Kidney (tissue), 14 donors: ENCODE measurements around the gene TBPL2. TPM values are rescaled to one million over a fixed set of nuclear protein-coding genes. Genes with fewer than 3 reads are reported as not detected.
"Not testable (repeated sequence)": the region's sequence is repeated elsewhere in the genome, so short reads cannot be mapped to it uniquely, and the experiment has no call there.

Experiments
- DNase-seq, 5 donors: peaks; one replicate each; pipeline ENCODE4 v3.0.0-alpha.2; 2013 to 2020
- FAIRE-seq: peaks from 2 replicates; lab custom pipeline; 2012; peaks lifted over from hg19 to GRCh38; lab: Jason Lieb, UNC
- H3K27ac ChIP-seq, 2 donors: one replicate each; pipeline ENCODE4 v1.7.0; 2013; ENCODE audit warnings: low read depth in 2 of 2, low read length in 2 of 2, inconsistent platforms in 1 of 2
- H3K27me3 ChIP-seq: one replicate; pipeline ENCODE4 v1.7.1; 2013; ENCODE audit warnings: low read length, inconsistent platforms; ENCODE audit not compliant: control insufficient read depth, insufficient read depth
- H3K36me3 ChIP-seq, 3 donors: one replicate each; pipeline versions ENCODE4 v1.7.0 to v1.7.1; 2013; ENCODE audit warnings: low read length in 3 of 3, control low read depth in 1 of 3, inconsistent platforms in 1 of 3; ENCODE audit not compliant: insufficient read depth in 3 of 3, control insufficient read depth in 2 of 3
- H3K4me1 ChIP-seq, 3 donors: one replicate each; pipeline versions ENCODE4 v1.7.0 to v1.7.1; 2013; ENCODE audit warnings: low read length in 3 of 3, inconsistent platforms in 1 of 3, low read depth in 1 of 3; ENCODE audit not compliant: control insufficient read depth in 2 of 3, insufficient read depth in 2 of 3
- H3K4me3 ChIP-seq, 3 donors: one replicate each; pipeline versions ENCODE4 v1.7.0 to v1.8.1; 2013; ENCODE audit warnings: low read length in 3 of 3, control low read depth in 1 of 3, inconsistent platforms in 1 of 3
- H3K9ac ChIP-seq, 3 donors: one replicate each; pipeline versions ENCODE4 v1.7.0 to v1.7.1; 2013; ENCODE audit warnings: low read length in 3 of 3, control low read depth in 1 of 3, inconsistent platforms in 1 of 3
- H3K9me3 ChIP-seq, 3 donors: one replicate each; pipeline versions ENCODE4 v1.7.0 to v1.7.1; 2013; ENCODE audit warnings: low read length in 3 of 3, control low read depth in 1 of 3, inconsistent platforms in 1 of 3; ENCODE audit not compliant: control insufficient read depth in 2 of 3, insufficient read depth in 1 of 3
- intact Hi-C: fragments of 100-400 bp; cut with DNase I; formaldehyde crosslinking; loops from one replicate; pipeline ENCODE4 v1.11.1; 2022
- polyA plus RNA-seq: library from polyadenylated mRNA; stranded (reverse); fragments of 350-450 nt; fragmentation: Illumina TruSeq; extraction: RNeasy Lipid Tissue Mini Kit (QIAGEN cat#74804); gene quantifications from one replicate; pipeline ENCODE4 v1.2.3, GENCODE V29; 2014; ENCODE audit warnings: low read depth, low replicate concordance; ENCODE audit not compliant: insufficient read depth
- total RNA-seq: library from RNA; stranded (reverse); fragmentation: NEBNext Ultra II Directional; extraction: Animal tissue kit (Norgen Biotek cat#: 25700); gene quantifications from one replicate; pipeline ENCODE4 v1.2.1, GENCODE V29; 2021
- TF ChIP-seq, protein P1 (sequence below): IDR thresholded peaks from 3 replicates; pipeline ENCODE4 v1.5.1; 2012; ENCODE audit warnings: mild to moderate bottlenecking, moderate library complexity, borderline replicate concordance; ENCODE audit not compliant: insufficient read depth; ENCODE audit errors: extremely low read depth
- donor health status: control.
- donor health status: control.
- donor health status: control.
- donor health status: control.
- donor health status: control.
- donor health status: DM: yes; HTN: yes; CAD: no.
- donor health status: Normal renal cell carcinoma (clear cell type).

TBPL2 gene
- total and polyA plus RNA-seq, 2 donors from 2014 or later = not detected

DNA sequence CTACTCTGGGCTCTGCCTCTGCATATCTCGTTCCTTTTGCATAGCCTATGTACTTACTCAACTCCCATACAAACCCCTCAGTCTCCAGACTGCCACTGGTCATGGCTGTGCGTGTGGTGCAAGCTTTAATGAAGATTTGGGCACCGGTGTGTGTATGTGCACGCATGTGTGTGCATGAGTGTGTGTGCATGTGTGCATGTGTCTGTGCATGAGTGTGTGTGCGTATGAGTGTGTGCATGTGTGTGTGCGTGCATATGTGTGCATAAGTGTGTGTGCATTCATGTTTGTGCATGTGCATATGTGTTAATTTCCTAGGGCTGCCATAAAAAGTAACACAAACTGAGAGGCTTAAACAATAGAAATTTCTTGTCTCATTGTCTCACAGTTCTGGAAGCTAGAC lies 17.1 kb upstream of the TBPL2 start:
- FAIRE-seq = no peak
- intact Hi-C loops = no loop called here
- TF ChIP-seq, protein P1, sequence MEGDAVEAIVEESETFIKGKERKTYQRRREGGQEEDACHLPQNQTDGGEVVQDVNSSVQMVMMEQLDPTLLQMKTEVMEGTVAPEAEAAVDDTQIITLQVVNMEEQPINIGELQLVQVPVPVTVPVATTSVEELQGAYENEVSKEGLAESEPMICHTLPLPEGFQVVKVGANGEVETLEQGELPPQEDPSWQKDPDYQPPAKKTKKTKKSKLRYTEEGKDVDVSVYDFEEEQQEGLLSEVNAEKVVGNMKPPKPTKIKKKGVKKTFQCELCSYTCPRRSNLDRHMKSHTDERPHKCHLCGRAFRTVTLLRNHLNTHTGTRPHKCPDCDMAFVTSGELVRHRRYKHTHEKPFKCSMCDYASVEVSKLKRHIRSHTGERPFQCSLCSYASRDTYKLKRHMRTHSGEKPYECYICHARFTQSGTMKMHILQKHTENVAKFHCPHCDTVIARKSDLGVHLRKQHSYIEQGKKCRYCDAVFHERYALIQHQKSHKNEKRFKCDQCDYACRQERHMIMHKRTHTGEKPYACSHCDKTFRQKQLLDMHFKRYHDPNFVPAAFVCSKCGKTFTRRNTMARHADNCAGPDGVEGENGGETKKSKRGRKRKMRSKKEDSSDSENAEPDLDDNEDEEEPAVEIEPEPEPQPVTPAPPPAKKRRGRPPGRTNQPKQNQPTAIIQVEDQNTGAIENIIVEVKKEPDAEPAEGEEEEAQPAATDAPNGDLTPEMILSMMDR = no peak

DNA sequence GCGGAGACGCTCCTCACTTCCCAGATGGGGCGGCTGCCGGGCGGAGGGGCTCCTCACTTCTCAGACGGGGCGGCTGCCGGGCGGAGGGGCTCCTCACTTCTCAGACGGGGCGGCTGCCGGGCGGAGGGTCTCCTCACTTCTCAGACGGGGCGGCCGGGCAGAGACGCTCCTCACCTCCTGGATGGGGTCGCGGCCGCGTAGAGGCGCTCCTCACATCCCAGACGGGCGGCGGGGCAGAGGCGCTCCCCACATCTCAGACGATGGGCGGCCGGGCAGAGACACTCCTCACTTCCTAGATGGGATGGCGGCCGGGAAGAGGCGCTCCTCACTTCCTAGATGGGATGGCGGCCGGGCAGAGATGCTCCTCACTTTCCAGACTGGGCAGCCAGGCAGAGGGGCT lies 16.0 kb upstream of the TBPL2 start:
- H3K9me3 ChIP-seq, H3K27ac ChIP-seq, FAIRE-seq, intact Hi-C loops, H3K4me3 ChIP-seq, H3K27me3 ChIP-seq, H3K4me1 ChIP-seq, DNase-seq, H3K36me3 ChIP-seq, H3K9ac ChIP-seq: not testable (repeated sequence)

More for the DNA sequence above, 17.1 kb upstream of the TBPL2 start:
- no peak for DNase-seq
- Histone ChIP-seq H3K27ac (no peak overlapping the region), H3K27me3 (no peaks in the 10 kb centered on the region), H3K9me3 (no peaks in the 10 kb centered on the region), H3K9ac (no peak overlapping the region), H3K4me1 (peaks cover 0 to 6% (median 3%) of the 10 kb centered on the region in 3 donors), H3K4me3 (no peak overlapping the region), H3K36me3 (no peaks in the 10 kb centered on the region)

- no peak overlapping the region for H3K27ac ChIP-seq
- TF ChIP-seq, protein P1 = no peak
- H3K9me3 ChIP-seq = no peaks in the 10 kb centered on the region
- H3K36me3 ChIP-seq = no peaks in the 10 kb centered on the region
- FAIRE-seq (no peak), DNase-seq (peak in 4 of 5 donors; percentile 17 to 55 (median 38))
- H3K27me3 ChIP-seq = no peaks in the 10 kb centered on the region
- H3K4me1 ChIP-seq = peaks cover 0 to 6% (median 3%) of the 10 kb centered on the region in 3 donors
- no peak overlapping the region for H3K9ac ChIP-seq
- H3K4me3 ChIP-seq = no peak overlapping the region
- intact Hi-C loops = no loop called here
These were observed 14.0 kb upstream of the TBPL2 start for GRCh38 chr14:55454264-55455002.

- intact Hi-C loops = no loop called here
- Histone ChIP-seq H3K9me3 (no peaks in the 10 kb centered on the region), H3K4me3 (no peak overlapping the region), H3K4me1 (peaks cover 0 to 6% (median 3%) of the 10 kb centered on the region in 3 donors), H3K36me3 (no peaks in the 10 kb centered on the region), H3K27ac (no peak overlapping the region), H3K9ac (no peak overlapping the region), H3K27me3 (no peaks in the 10 kb centered on the region)
- TF ChIP-seq, protein P1 = no peak
- no peak for FAIRE-seq
- no peak for DNase-seq
These were observed 11.5 kb upstream of the TBPL2 start for GRCh38 chr14:55451950-55452349.
